ENCODE measurements around the gene SMG1. TPM values are rescaled to one million over a fixed set of nuclear protein-coding genes. Genes with fewer than 3 reads are reported as not detected.

Gene SMG1
- total RNA-seq, 4 donors from 2014 or later, result 55.3 to 142 (median 88.9) TPM

DNA sequence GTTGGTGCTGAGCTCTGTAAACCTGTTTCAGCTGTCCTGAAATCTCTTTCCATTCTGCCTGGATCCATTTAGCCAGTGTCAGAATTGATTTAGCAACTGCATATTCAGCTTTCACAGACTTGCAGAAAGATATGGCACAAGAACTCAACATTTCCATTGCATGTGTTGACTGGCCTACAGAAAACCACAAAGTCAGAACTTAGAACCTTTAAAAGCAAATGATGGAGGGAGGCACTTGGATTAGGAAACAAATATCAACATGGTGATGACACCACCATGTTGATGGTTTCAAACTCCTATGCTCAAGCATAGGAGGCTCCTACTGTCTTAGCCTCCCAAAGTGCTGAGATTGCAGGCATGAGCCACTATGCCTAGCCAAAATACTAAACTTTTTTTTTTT lies 72.5 kb downstream of the SMG1 start:
- no peaks in the 10 kb centered on the region for H3K36me3 ChIP-seq
- no peak for DNase-seq
- H3K9me3 ChIP-seq, result no peaks in the 10 kb centered on the region
- no peak overlapping the region for H3K27ac ChIP-seq
- H3K4me1 ChIP-seq, result no peaks in the 10 kb centered on the region
- TF ChIP-seq, protein P1, sequence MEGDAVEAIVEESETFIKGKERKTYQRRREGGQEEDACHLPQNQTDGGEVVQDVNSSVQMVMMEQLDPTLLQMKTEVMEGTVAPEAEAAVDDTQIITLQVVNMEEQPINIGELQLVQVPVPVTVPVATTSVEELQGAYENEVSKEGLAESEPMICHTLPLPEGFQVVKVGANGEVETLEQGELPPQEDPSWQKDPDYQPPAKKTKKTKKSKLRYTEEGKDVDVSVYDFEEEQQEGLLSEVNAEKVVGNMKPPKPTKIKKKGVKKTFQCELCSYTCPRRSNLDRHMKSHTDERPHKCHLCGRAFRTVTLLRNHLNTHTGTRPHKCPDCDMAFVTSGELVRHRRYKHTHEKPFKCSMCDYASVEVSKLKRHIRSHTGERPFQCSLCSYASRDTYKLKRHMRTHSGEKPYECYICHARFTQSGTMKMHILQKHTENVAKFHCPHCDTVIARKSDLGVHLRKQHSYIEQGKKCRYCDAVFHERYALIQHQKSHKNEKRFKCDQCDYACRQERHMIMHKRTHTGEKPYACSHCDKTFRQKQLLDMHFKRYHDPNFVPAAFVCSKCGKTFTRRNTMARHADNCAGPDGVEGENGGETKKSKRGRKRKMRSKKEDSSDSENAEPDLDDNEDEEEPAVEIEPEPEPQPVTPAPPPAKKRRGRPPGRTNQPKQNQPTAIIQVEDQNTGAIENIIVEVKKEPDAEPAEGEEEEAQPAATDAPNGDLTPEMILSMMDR (IDR thresholded peaks at IDR 0.05), result no peak
- no peak for TF ChIP-seq POLR2A (IDR thresholded peaks at IDR 0.05)
- intact Hi-C loops (cut with DNase I; ENCODE audit: low total_unique reads), result no loop called here
- H3K4me3 ChIP-seq, result no peak overlapping the region
- H3K27me3 ChIP-seq, result no peaks in the 10 kb centered on the region

- H3K27me3 ChIP-seq, result no peaks in the 10 kb centered on the region
- no peaks in the 10 kb centered on the region for H3K4me1 ChIP-seq
- intact Hi-C loops (cut with DNase I; ENCODE audit: low total_unique reads), result no loop called here
- H3K27ac ChIP-seq, result no peak overlapping the region
- TF ChIP-seq, protein P1 (IDR thresholded peaks at IDR 0.05), result no peak
- TF ChIP-seq POLR2A (IDR thresholded peaks at IDR 0.05), result no peak
- H3K9me3 ChIP-seq, result no peaks in the 10 kb centered on the region
- H3K36me3 ChIP-seq, result no peaks in the 10 kb centered on the region
- no peak overlapping the region for H3K4me3 ChIP-seq
- no peak for DNase-seq
These were observed 73.6 kb downstream of the SMG1 start for GRCh38 chr16:18852647-18853046.

- H3K36me3 ChIP-seq, result no peaks in the 10 kb centered on the region
- H3K4me3 ChIP-seq, result no peak overlapping the region
- no peaks in the 10 kb centered on the region for H3K4me1 ChIP-seq
- H3K27ac ChIP-seq, result no peak overlapping the region
- TF ChIP-seq, protein P1 (IDR thresholded peaks at IDR 0.05), result no peak
- no peak for TF ChIP-seq POLR2A (IDR thresholded peaks at IDR 0.05)
- no peaks in the 10 kb centered on the region for H3K27me3 ChIP-seq
- no peak for DNase-seq
- H3K9me3 ChIP-seq, result no peaks in the 10 kb centered on the region
- intact Hi-C loops (cut with DNase I; ENCODE audit: low total_unique reads), result no loop called here
These were observed 79.8 kb downstream of the SMG1 start for GRCh38 chr16:18846416-18846815.

DNA sequence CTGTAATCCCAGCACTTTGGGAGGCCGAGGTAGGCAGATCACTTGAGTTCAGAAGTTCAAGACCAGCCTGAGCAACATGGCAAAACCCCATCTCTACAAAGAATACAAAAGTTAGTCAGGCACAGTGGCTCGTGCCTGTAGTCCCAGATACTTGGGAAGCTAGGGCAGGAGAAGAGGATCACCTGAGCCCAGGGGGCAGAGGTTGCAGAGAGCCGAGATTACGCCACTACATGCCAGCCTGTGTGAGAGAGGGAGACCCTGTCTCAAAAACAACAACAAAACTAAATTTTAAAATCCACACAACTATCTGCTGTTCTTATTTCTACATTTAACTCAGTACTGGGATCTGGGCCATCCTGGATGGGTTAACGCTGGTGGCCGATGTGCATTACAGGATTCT lies 83.6 kb downstream of the SMG1 start:
- H3K4me1 ChIP-seq, result no peaks in the 10 kb centered on the region
- no peak for DNase-seq
- no peak overlapping the region for H3K4me3 ChIP-seq
- no peaks in the 10 kb centered on the region for H3K36me3 ChIP-seq
- H3K27me3 ChIP-seq, result no peaks in the 10 kb centered on the region
- no peak for TF ChIP-seq POLR2A (IDR thresholded peaks at IDR 0.05)
- TF ChIP-seq, protein P1 (IDR thresholded peaks at IDR 0.05), result no peak
- no peaks in the 10 kb centered on the region for H3K9me3 ChIP-seq
- intact Hi-C loops (cut with DNase I; ENCODE audit: low total_unique reads), result no loop called here
- H3K27ac ChIP-seq, result no peak overlapping the region

GRCh38 chr16:18841833-18842525 lies 84.2 kb downstream of the SMG1 start:
- Histone ChIP-seq H3K36me3 (no peaks in the 10 kb centered on the region), H3K9me3 (no peaks in the 10 kb centered on the region), H3K27me3 (no peaks in the 10 kb centered on the region), H3K27ac (no peak overlapping the region), H3K4me1 (no peaks in the 10 kb centered on the region), H3K4me3 (no peak overlapping the region)
- intact Hi-C loops (cut with DNase I; ENCODE audit: low total_unique reads), result no loop called here
- DNase-seq, result no peak
- TF ChIP-seq POLR2A (IDR thresholded peaks at IDR 0.05), result no peak
- TF ChIP-seq, protein P1 (IDR thresholded peaks at IDR 0.05), result no peak

All from uterus (tissue), 4 donors.